ENCODE data around the gene EVA1C. TPM values are rescaled to one million over a fixed set of nuclear protein-coding genes. Genes with fewer than 3 reads are reported as not detected.

Gene EVA1C
- total and polyA plus RNA-seq, 2 donors (not counting 3 experiments of a cell fraction or from before 2014, with no cell fraction given), result 22.8 to 38.6 TPM

DNA sequence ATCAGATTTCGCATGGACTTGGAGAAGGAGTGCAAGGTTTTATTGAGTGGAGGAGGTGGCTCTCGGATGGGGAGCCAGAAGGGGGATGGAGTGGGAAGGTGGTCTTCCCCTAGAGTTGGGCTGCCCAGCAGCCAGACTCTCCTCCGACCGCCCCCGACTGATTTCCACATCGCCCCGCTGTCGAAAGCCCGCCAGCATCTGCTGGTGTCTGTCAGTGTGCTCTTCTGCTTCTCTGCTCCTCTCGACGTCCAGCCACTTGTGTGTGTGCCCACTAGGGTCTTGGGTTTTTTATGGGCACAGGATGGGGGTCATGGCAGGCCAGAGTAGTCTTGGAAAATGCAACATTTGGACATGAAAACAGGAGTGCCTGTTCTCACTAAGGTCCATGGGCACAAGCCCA, 40.1 kb downstream of the EVA1C start:
- H3K9ac ChIP-seq (replicated peaks; ENCODE audit: extremely low read depth, insufficient read depth, low read length), result no peak overlapping the region
- no peaks in the 10 kb centered on the region for H4K20me1 ChIP-seq (replicated peaks; ENCODE audit: control insufficient read depth, extremely low read depth, insufficient read depth, low read length)
- no TSS peak for BruUV-seq (replicated peaks)
- no peak overlapping the region for H3K4me2 ChIP-seq (ENCODE audit: insufficient read depth, low read length)
- TF ChIP-seq MYC (IDR thresholded peaks at IDR 0.05; ENCODE audit: low read depth, low read length), result no peak
- TF ChIP-seq JUN (IDR thresholded peaks at IDR 0.05; ENCODE audit: borderline replicate concordance, insufficient read depth, insufficient read length, low read depth), result no peak
- TF ChIP-seq POLR2AphosphoS5 (IDR thresholded peaks at IDR 0.05; ENCODE audit: insufficient read depth, low read depth, low read length), result no peak
- CTCF ChIA-PET, result no interaction called here
- dilution Hi-C loops (cut with MboI; ENCODE audit: extremely low pct_ligation_motif_present, low sequenced_read_pairs), result no loop called here
- no peaks in the 10 kb centered on the region for H3K9me3 ChIP-seq (replicated peaks; ENCODE audit: control insufficient read depth, insufficient read depth, low read length)
- intact Hi-C loops (cut with micrococcal nuclease), result no loop called here
- H3K4me1 ChIP-seq (ENCODE audit: control insufficient read depth, extremely low read depth, insufficient read depth, low read length), result peaks cover 20% of the 10 kb centered on the region
- no peaks in the 10 kb centered on the region for H3K9me1 ChIP-seq (replicated peaks; ENCODE audit: control insufficient read depth, extremely low read depth, insufficient read depth, low read length)
- no peak overlapping the region for H3K4me3 ChIP-seq (replicated peaks in 1 of 3; ENCODE audit: insufficient read depth in 1 of 3, low read depth in 1 of 3, low read length in 3 of 3)
- FAIRE-seq (no peak), DNase-seq (ENCODE audit: low read depth, low spot score) (no peak)
- H3K27ac ChIP-seq (ENCODE audit: insufficient read depth, low read depth, low read length), result no peak overlapping the region
- no peaks in the 10 kb centered on the region for H3K36me3 ChIP-seq (ENCODE audit: control insufficient read depth in 2 of 2, extremely low read depth in 1 of 2, insufficient read depth in 2 of 2, low read length in 2 of 2)
- POLR2A ChIA-PET, result no interaction called here
- H3K79me2 ChIP-seq (ENCODE audit: control insufficient read depth, insufficient read depth, low read length), result peaks cover 35% of the 10 kb centered on the region
- no peak overlapping the region for H2AFZ ChIP-seq (ENCODE audit: low read depth, low read length)
- H3K27me3 ChIP-seq (ENCODE audit: control insufficient read depth in 2 of 2, insufficient read depth in 2 of 2, low read length in 2 of 2), result no peaks in the 10 kb centered on the region

DNA sequence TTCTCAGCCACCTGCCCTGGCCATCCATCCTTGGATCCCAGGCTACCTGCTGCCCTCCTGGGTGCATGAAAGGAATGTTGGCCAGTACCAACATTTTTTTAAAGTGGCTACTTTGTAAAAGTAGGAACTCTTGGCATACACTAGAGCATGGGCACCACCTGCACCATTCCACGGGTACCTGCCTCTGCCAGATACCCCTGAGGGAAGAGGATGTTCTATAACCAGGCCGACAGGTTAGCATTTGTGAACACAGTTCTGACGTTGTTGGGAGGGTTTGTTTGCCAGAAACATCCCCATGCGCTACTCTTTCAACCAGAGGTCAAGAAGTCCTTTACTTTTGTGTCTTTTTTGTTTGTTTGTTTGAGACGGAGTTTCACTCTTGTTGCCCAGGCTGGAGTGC, 43.0 kb downstream of the EVA1C start:
- Histone ChIP-seq H3K4me2 (ENCODE audit: insufficient read depth, low read length) (no peak overlapping the region), H3K27ac (ENCODE audit: insufficient read depth, low read depth, low read length) (no peak overlapping the region), H3K36me3 (ENCODE audit: control insufficient read depth in 2 of 2, extremely low read depth in 1 of 2, insufficient read depth in 2 of 2, low read length in 2 of 2) (no peaks in the 10 kb centered on the region), H4K20me1 (replicated peaks; ENCODE audit: control insufficient read depth, extremely low read depth, insufficient read depth, low read length) (no peaks in the 10 kb centered on the region), H3K9me3 (replicated peaks; ENCODE audit: control insufficient read depth, insufficient read depth, low read length) (no peaks in the 10 kb centered on the region), H3K4me1 (ENCODE audit: control insufficient read depth, extremely low read depth, insufficient read depth, low read length) (peaks cover 28% of the 10 kb centered on the region), H2AFZ (ENCODE audit: low read depth, low read length) (no peak overlapping the region), H3K9me1 (replicated peaks; ENCODE audit: control insufficient read depth, extremely low read depth, insufficient read depth, low read length) (no peaks in the 10 kb centered on the region), H3K4me3 (replicated peaks in 1 of 3; ENCODE audit: insufficient read depth in 1 of 3, low read depth in 1 of 3, low read length in 3 of 3) (no peak overlapping the region), H3K9ac (replicated peaks; ENCODE audit: extremely low read depth, insufficient read depth, low read length) (no peak overlapping the region), H3K79me2 (ENCODE audit: control insufficient read depth, insufficient read depth, low read length) (peaks cover 32% of the 10 kb centered on the region), H3K27me3 (ENCODE audit: control insufficient read depth in 2 of 2, insufficient read depth in 2 of 2, low read length in 2 of 2) (no peaks in the 10 kb centered on the region)
- CTCF ChIA-PET, result interaction anchor here (1.2 to 1.4 kb wide), 2 partner anchors 9 to 18 kb away, joined by 3 to 4 read pairs; no protein-coding TSS in a partner anchor
- no TSS peak for BruUV-seq (replicated peaks)
- FAIRE-seq, result no peak
- no peak for TF ChIP-seq POLR2A (IDR thresholded peaks at IDR 0.05; ENCODE audit: low read depth, low read length)
- no peak for TF ChIP-seq JUN (IDR thresholded peaks at IDR 0.05; ENCODE audit: borderline replicate concordance, insufficient read depth, insufficient read length, low read depth)
- TF ChIP-seq, protein P1, sequence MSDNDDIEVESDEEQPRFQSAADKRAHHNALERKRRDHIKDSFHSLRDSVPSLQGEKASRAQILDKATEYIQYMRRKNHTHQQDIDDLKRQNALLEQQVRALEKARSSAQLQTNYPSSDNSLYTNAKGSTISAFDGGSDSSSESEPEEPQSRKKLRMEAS (IDR thresholded peaks at IDR 0.05; ENCODE audit: insufficient read depth, insufficient read length), result no peak
- no peak for TF ChIP-seq POLR2AphosphoS5 (IDR thresholded peaks at IDR 0.05; ENCODE audit: insufficient read depth, low read depth, low read length)
- TF ChIP-seq FOS (IDR thresholded peaks at IDR 0.05; ENCODE audit: borderline replicate concordance, insufficient read depth, low read length), result no peak
- TF ChIP-seq EZH2 (IDR thresholded peaks at IDR 0.05; ENCODE audit: borderline replicate concordance, low read depth, low read length, severe bottlenecking), result no peak
- TF ChIP-seq, protein P2, sequence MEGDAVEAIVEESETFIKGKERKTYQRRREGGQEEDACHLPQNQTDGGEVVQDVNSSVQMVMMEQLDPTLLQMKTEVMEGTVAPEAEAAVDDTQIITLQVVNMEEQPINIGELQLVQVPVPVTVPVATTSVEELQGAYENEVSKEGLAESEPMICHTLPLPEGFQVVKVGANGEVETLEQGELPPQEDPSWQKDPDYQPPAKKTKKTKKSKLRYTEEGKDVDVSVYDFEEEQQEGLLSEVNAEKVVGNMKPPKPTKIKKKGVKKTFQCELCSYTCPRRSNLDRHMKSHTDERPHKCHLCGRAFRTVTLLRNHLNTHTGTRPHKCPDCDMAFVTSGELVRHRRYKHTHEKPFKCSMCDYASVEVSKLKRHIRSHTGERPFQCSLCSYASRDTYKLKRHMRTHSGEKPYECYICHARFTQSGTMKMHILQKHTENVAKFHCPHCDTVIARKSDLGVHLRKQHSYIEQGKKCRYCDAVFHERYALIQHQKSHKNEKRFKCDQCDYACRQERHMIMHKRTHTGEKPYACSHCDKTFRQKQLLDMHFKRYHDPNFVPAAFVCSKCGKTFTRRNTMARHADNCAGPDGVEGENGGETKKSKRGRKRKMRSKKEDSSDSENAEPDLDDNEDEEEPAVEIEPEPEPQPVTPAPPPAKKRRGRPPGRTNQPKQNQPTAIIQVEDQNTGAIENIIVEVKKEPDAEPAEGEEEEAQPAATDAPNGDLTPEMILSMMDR (IDR thresholded peaks at IDR 0.05; ENCODE audit: extremely low read depth in 1 of 2, insufficient read depth in 1 of 2, low read depth in 1 of 2, low read length in 2 of 2), result no peak
- no peak for TF ChIP-seq MYC (IDR thresholded peaks at IDR 0.05; ENCODE audit: low read depth, low read length)
- no peak for TF ChIP-seq GATA2 (IDR thresholded peaks at IDR 0.05; ENCODE audit: insufficient read depth, insufficient read length, low read depth, low read length)
- dilution Hi-C loops (cut with MboI; ENCODE audit: extremely low pct_ligation_motif_present, low sequenced_read_pairs) (no loop called here), intact Hi-C loops (cut with micrococcal nuclease) (no loop called here)
- DNase-seq (ENCODE audit: low read depth, low spot score), result no peak
- POLR2A ChIA-PET, result no interaction called here

Measured in endothelial cell of umbilical vein (primary cell).